Vagina (tissue), 2 donors: ENCODE results near the gene COLEC12.

Source experiments
- POLR2AphosphoS5 ChIP-seq, 2 donors: sonication (generic); formaldehyde crosslinking; IDR thresholded peaks; one replicate each; pipeline ENCODE4 v1.9.0; 2017; ENCODE audit warnings: antibody characterized with exemption in 2 of 2, mild to moderate bottlenecking in 2 of 2, low read depth in 1 of 2; ENCODE audit not compliant: insufficient read depth in 1 of 2
- TF ChIP-seq, protein P1 (sequence below), 3 experiments: fragments of 450-650 bp in 2 of 3; fragments of 200-600 bp in 1 of 3; sonication (generic) in 1 of 3; IDR thresholded peaks; one replicate each; pipeline ENCODE4 v1.5.1; 2017 to 2019; ENCODE audit warnings: antibody characterized with exemption in 3 of 3, mild to moderate bottlenecking in 2 of 3, moderate library complexity in 2 of 3

DNA sequence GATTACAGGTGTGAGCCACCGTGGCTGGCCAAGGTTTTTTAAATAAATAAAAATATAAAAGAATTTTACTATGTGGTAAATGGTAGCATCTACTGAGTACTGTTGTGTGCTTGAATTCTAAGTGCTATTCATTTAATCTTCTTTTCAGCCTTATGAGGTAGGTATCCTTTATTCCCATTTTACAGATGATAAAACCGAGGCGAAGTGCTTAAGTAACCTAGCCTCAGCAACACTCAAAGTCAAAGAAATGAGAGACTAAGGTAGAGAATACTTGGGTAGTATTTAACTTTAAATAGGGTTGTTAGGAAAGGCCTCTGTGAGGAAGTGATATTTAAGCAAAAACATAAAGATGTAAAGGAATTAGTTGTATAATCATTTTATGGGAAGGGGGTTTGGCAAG, 227.0 kb downstream of the COLEC12 start:
- TF ChIP-seq, protein P1, sequence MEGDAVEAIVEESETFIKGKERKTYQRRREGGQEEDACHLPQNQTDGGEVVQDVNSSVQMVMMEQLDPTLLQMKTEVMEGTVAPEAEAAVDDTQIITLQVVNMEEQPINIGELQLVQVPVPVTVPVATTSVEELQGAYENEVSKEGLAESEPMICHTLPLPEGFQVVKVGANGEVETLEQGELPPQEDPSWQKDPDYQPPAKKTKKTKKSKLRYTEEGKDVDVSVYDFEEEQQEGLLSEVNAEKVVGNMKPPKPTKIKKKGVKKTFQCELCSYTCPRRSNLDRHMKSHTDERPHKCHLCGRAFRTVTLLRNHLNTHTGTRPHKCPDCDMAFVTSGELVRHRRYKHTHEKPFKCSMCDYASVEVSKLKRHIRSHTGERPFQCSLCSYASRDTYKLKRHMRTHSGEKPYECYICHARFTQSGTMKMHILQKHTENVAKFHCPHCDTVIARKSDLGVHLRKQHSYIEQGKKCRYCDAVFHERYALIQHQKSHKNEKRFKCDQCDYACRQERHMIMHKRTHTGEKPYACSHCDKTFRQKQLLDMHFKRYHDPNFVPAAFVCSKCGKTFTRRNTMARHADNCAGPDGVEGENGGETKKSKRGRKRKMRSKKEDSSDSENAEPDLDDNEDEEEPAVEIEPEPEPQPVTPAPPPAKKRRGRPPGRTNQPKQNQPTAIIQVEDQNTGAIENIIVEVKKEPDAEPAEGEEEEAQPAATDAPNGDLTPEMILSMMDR (IDR thresholded peaks at IDR 0.05), result no peak
- TF ChIP-seq POLR2AphosphoS5 (IDR thresholded peaks at IDR 0.05; ENCODE audit: insufficient read depth in 1 of 2, low read depth in 1 of 2), result no peak
